H1 (cell line): ENCODE results near the gene PPME1. TPM values are rescaled to one million over a fixed set of nuclear protein-coding genes. Genes with fewer than 3 reads are reported as not detected.

Experiments used
- CTCF ChIA-PET: fragments of 300-600 bp; sonication (Branson Sonifier 250); formaldehyde crosslinking; loops from one replicate; lab custom pipeline; 2021; ENCODE audit not compliant: partially characterized antibody; lab: Charles Lee
- POLR2A ChIA-PET: fragments of 300-600 bp; sonication (Branson Sonifier 250); formaldehyde crosslinking; loops from one replicate; lab custom pipeline; 2021; ENCODE audit warnings: inconsistent platforms; ENCODE audit not compliant: partially characterized antibody; lab: Charles Lee
- DNase-seq, 2 experiments: peaks; one replicate each; pipeline versions ENCODE4 v3.0.0 to v3.0.0-alpha.2; 2010 to 2022; ENCODE audit warnings: low spot score in 2 of 2, low read depth in 1 of 2, mixed read lengths in 1 of 2
- FAIRE-seq: peaks from 2 replicates; lab custom pipeline; 2011; peaks lifted over from hg19 to GRCh38; lab: Jason Lieb, UNC
- H2AFZ ChIP-seq: 2 replicates; pipeline ENCODE4 v1.8.1; 2012; ENCODE audit warnings: low read length, inconsistent platforms
- H2AK5ac ChIP-seq: 2 replicates; pipeline ENCODE4 v1.6.1; 2013; ENCODE audit warnings: low read depth, low read length
- H2BK120ac ChIP-seq: replicated peaks from 2 replicates; pipeline ENCODE3; 2013; ENCODE audit warnings: low read depth, low read length, inconsistent platforms
- H2BK12ac ChIP-seq: 2 replicates; pipeline ENCODE4 v1.6.1; 2013; ENCODE audit warnings: low read depth, low read length
- H2BK15ac ChIP-seq: 2 replicates; pipeline ENCODE4 v1.6.1; 2013; ENCODE audit warnings: low read length
- H2BK20ac ChIP-seq: 2 replicates; pipeline ENCODE4 v1.6.1; 2013; ENCODE audit warnings: low read length
- H2BK5ac ChIP-seq: 2 replicates; pipeline ENCODE4 v1.6.1; 2013; ENCODE audit warnings: low read depth, low read length
- H3K14ac ChIP-seq: 2 replicates; pipeline ENCODE4 v1.6.1; 2013; ENCODE audit warnings: inconsistent platforms; ENCODE audit not compliant: insufficient read length
- H3K18ac ChIP-seq: 2 replicates; pipeline ENCODE4 v1.6.1; 2013; ENCODE audit warnings: low read length; ENCODE audit errors: extremely low read depth
- H3K23ac ChIP-seq: 2 replicates; pipeline ENCODE4 v1.6.1; 2013; ENCODE audit warnings: inconsistent platforms; ENCODE audit not compliant: insufficient read length
- H3K23me2 ChIP-seq: 2 replicates; pipeline ENCODE4 v1.6.1; 2013; ENCODE audit warnings: low read depth, low read length
- H3K27ac ChIP-seq: 2 replicates; pipeline ENCODE4 v1.6.1; 2011; ENCODE audit warnings: low read depth, low read length, inconsistent platforms
- H3K27me3 ChIP-seq, 4 experiments: replicated peaks in 1 of 4; 1 replicate in 1 of 4; 2 replicates in 3 of 4; pipeline versions ENCODE4 v1.6.1 to v1.8.1; 2011 to 2013; ENCODE audit warnings: low read length in 3 of 4, mild to moderate bottlenecking in 3 of 4, inconsistent platforms in 2 of 4, mixed read lengths in 2 of 4, moderate library complexity in 1 of 4; ENCODE audit not compliant: control insufficient read depth in 3 of 4, insufficient read depth in 3 of 4; ENCODE audit errors: extremely low read depth in 1 of 4
- H3K36me3 ChIP-seq, 4 experiments: 2 replicates each; pipeline versions ENCODE4 v1.6.1 to v1.8.1; 2011 to 2013; ENCODE audit warnings: mild to moderate bottlenecking in 4 of 4, low read length in 3 of 4, moderate library complexity in 2 of 4, control low read depth in 1 of 4, inconsistent platforms in 1 of 4; ENCODE audit not compliant: insufficient read depth in 4 of 4, control insufficient read depth in 2 of 4
- H3K4ac ChIP-seq: replicated peaks from 2 replicates; pipeline ENCODE3; 2013; ENCODE audit warnings: low read length, low read depth, mixed read lengths, inconsistent platforms; ENCODE audit not compliant: insufficient read length
- H3K4me1 ChIP-seq, 4 experiments: replicated peaks in 1 of 4; 1 replicate in 1 of 4; 2 replicates in 3 of 4; pipeline versions ENCODE4 v1.6.1 to v1.8.1; 2011 to 2013; ENCODE audit warnings: low read length in 3 of 4, inconsistent platforms in 2 of 4, mixed read lengths in 1 of 4; ENCODE audit not compliant: insufficient read depth in 4 of 4, control insufficient read depth in 3 of 4
- H3K4me2 ChIP-seq, 2 experiments: 2 replicates each; pipeline versions ENCODE4 v1.6.1 to v1.8.1; 2011 to 2013; ENCODE audit warnings: low read depth in 2 of 2, low read length in 2 of 2, control low read depth in 1 of 2, inconsistent platforms in 1 of 2, mild to moderate bottlenecking in 1 of 2; ENCODE audit not compliant: insufficient read depth in 1 of 2
- H3K4me3 ChIP-seq, 4 experiments: fragments of 200-600, 300-600 bp in 1 of 4; sonication (generic), shearing (Covaris generic), sonication (Bioruptor Twin) in 1 of 4; 2 replicates each; pipeline versions ENCODE4 v1.5.1 to v1.8.1; 2011 to 2016; ENCODE audit warnings: low read length in 4 of 4, low read depth in 3 of 4, control low read depth in 2 of 4, inconsistent platforms in 2 of 4, mild to moderate bottlenecking in 2 of 4, mixed read lengths in 1 of 4, moderate library complexity in 1 of 4; ENCODE audit not compliant: insufficient read depth in 2 of 4; ENCODE audit errors: extremely low read depth in 1 of 4
- H3K56ac ChIP-seq: replicated peaks from 2 replicates; pipeline ENCODE3; 2013; ENCODE audit warnings: low read depth, mild to moderate bottlenecking, mixed read lengths, low read length, inconsistent platforms; ENCODE audit not compliant: insufficient read length
- H3K79me1 ChIP-seq: 2 replicates; pipeline ENCODE4 v1.6.1; 2013; ENCODE audit warnings: low read depth, low read length, control low read depth
- H3K79me2 ChIP-seq, 2 experiments: 2 replicates each; pipeline versions ENCODE4 v1.6.1 to v1.8.1; 2012 to 2013; ENCODE audit warnings: low read length in 2 of 2, mild to moderate bottlenecking in 2 of 2, inconsistent platforms in 1 of 2; ENCODE audit not compliant: insufficient read depth in 2 of 2, control insufficient read depth in 1 of 2
- H3K9ac ChIP-seq, 4 experiments: replicated peaks in 1 of 4; 1 replicate in 1 of 4; 2 replicates in 3 of 4; pipeline versions ENCODE4 v1.6.1 to v1.8.1; 2011 to 2013; ENCODE audit warnings: low read depth in 3 of 4, low read length in 3 of 4, control low read depth in 2 of 4, mild to moderate bottlenecking in 2 of 4, moderate library complexity in 2 of 4, inconsistent platforms in 1 of 4; ENCODE audit errors: extremely low read depth in 1 of 4
- H3K9me3 ChIP-seq, 2 experiments: 2 replicates each; pipeline versions ENCODE4 v1.6.1 to v1.8.1; 2012 to 2013; ENCODE audit warnings: mild to moderate bottlenecking in 2 of 2, moderate library complexity in 2 of 2, control low read depth in 1 of 2, inconsistent platforms in 1 of 2, low read depth in 1 of 2, low read length in 1 of 2, mixed read lengths in 1 of 2; ENCODE audit not compliant: insufficient read depth in 2 of 2
- H4K20me1 ChIP-seq, 2 experiments: replicated peaks in 1 of 2; 2 replicates each; pipeline versions ENCODE3 to v1.8.1; 2011 to 2013; ENCODE audit warnings: inconsistent platforms in 2 of 2, low read length in 2 of 2, mild to moderate bottlenecking in 1 of 2; ENCODE audit not compliant: insufficient read depth in 2 of 2, control insufficient read depth in 1 of 2
- H4K5ac ChIP-seq: 2 replicates; pipeline ENCODE4 v1.6.1; 2013; ENCODE audit warnings: low read length, low read depth, mixed read lengths, inconsistent platforms; ENCODE audit not compliant: insufficient read length
- H4K8ac ChIP-seq: 2 replicates; pipeline ENCODE4 v1.8.0; 2013; ENCODE audit warnings: mild to moderate bottlenecking, moderate library complexity, low read length, inconsistent platforms; ENCODE audit not compliant: insufficient read depth; ENCODE audit errors: extremely low read depth
- H4K91ac ChIP-seq: replicated peaks from 2 replicates; pipeline ENCODE3; 2013; ENCODE audit warnings: low read length, mixed read lengths, inconsistent platforms; ENCODE audit not compliant: insufficient read length
- E2F6 ChIP-seq: IDR thresholded peaks from 2 replicates; pipeline ENCODE4 v1.6.1; 2012; ENCODE audit warnings: inconsistent platforms
- WGBS, 2 experiments: shearing (Covaris generic) in 1 of 2; methylation state at CpG; one replicate each; pipeline versions ENCODE4 v1.1.6 to v1.1.7; 2013 to 2015; ENCODE audit warnings: low lambda C conversion rate in 2 of 2, mixed read lengths in 2 of 2, inconsistent platforms in 1 of 2, low coverage in 1 of 2, missing lambda C conversion rate in 1 of 2; ENCODE audit not compliant: insufficient replicate concordance in 2 of 2, insufficient coverage in 1 of 2, insufficient read length in 1 of 2; ENCODE audit errors: extremely low coverage in 1 of 2, missing lambda C conversion rate in 1 of 2; 5-methylcytosine and 5-hydroxymethylcytosine counted together
- polyA plus RNA-seq, 7 experiments: library from polyadenylated mRNA; depleted of rRNA in 3 of 7; stranded (reverse) in 5 of 7; unstranded in 2 of 7; fragments of >200 nt in 5 of 7; fragments of 200-250 nt in 2 of 7; gene quantifications; 1 replicate in 5 of 7; 2 replicates in 1 of 7; 4 replicates in 1 of 7; pipeline versions ENCODE4 v1.2.1 to v1.2.3, GENCODE V29; 2011 to 2013; ENCODE audit warnings: missing spikeins in 2 of 7, mixed read lengths in 2 of 7
- total RNA-seq: library from RNA; stranded (reverse); fragmentation: NEBNext Ultra II Directional; extraction: Animal tissue kit (Norgen Biotek cat#: 25700); gene quantifications from 2 replicates; pipeline ENCODE4 v1.2.1, GENCODE V29; 2021

PPME1 gene
- total and polyA plus RNA-seq, 2 of the 8 experiments (the other 6 are each of a cell fraction or from before 2014, with no cell fraction given): 55.1 to 64.5 TPM

DNA sequence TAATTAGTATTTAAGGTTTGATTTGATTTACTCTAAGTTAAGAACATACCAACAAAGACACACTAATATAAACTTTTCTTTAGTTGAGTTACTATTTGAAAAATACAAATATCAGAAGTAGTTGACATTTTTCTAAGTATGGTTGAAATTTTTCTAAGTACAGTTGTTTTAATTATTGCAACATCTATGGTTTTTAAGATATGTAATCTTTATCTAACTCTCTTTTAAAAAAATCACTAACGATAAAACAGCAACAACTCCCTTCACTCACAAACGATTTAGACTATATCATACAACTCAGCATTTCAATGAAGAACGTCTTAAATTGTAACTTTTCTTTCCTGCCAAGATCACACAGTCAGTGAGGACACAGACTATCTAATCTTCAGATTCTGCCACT, 2.3 kb upstream of the PPME1 start:
- no peak overlapping the region for H2AFZ ChIP-seq
- H3K56ac ChIP-seq: no peak overlapping the region
- H4K8ac ChIP-seq: no peak overlapping the region
- H3K79me2 ChIP-seq: peaks cover 6 to 37% of the 10 kb centered on the region in 2 experiments; a peak in 3 of 4 replicates
- peaks cover 2 to 7% (median 4%) of the 10 kb centered on the region in 4 experiments; a peak in 3 of 7 replicates for H3K4me1 ChIP-seq
- no peak overlapping the region for H2BK20ac ChIP-seq
- H4K91ac ChIP-seq: no peak overlapping the region
- H3K4me3 ChIP-seq: peak overlapping the region in 1 of 4 experiments; percentile 75; a peak in 1 of 8 replicates
- H3K18ac ChIP-seq: no peak overlapping the region
- no peaks in the 10 kb centered on the region for H3K27me3 ChIP-seq
- WGBS, 2 experiments: 82% methylated on average over 3 of the region's 3 CpGs; no CpG with 5 or more reads in 1 of the 2 experiments
- H2AK5ac ChIP-seq: no peak overlapping the region
- H3K23me2 ChIP-seq: peaks cover 14% of the 10 kb centered on the region
- no peak overlapping the region for H3K14ac ChIP-seq
- no peaks in the 10 kb centered on the region; the same call in 1 of the 2 replicates for H3K79me1 ChIP-seq
- ChIA-PET POLR2A (no interaction called here), CTCF (no interaction called here)
- H2BK120ac ChIP-seq: no peak overlapping the region
- no peak for FAIRE-seq
- H3K9ac ChIP-seq: no peak overlapping the region
- H2BK5ac ChIP-seq: no peak overlapping the region
- no peak overlapping the region for H3K4ac ChIP-seq
- H3K27ac ChIP-seq: no peak overlapping the region
- H3K9me3 ChIP-seq: no peaks in the 10 kb centered on the region
- no peak overlapping the region; a peak in 1 of 4 replicates for H3K4me2 ChIP-seq
- H2BK12ac ChIP-seq: no peak overlapping the region
- no peak overlapping the region for H2BK15ac ChIP-seq
- H4K5ac ChIP-seq: no peak overlapping the region
- TF ChIP-seq E2F6: no peak
- no peak for DNase-seq
- H4K20me1 ChIP-seq: no peaks in the 10 kb centered on the region
- no peak overlapping the region for H3K23ac ChIP-seq
- H3K36me3 ChIP-seq: peaks cover 2 to 24% (median 9%) of the 10 kb centered on the region in 4 experiments; a peak in 5 of 8 replicates
